ENCODE data around the gene PPA2.
"Not testable (repeated sequence)": the region's sequence is repeated elsewhere in the genome, so short reads cannot be mapped to it uniquely, and the experiment has no call there.

PPA2 gene

DNA sequence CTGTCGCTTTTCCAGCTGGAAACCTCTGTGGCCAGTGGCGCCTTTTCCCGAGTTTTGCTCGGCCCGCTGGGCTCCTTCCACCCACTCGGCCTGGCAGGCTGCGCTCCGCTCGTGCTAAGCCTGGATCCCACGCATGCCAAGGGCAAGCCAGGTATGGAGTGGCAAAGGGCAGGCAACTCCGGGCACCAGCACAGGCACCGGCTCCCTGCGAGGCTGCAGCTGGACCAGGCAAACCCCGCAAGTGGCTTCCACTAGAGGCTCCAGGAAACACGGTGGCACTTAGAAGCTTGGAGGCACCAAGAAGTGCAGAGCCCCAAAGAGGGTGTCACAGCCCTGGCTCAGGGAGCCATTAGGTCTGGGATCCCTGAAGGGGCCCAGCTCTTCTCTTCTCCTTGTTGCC is 59.5 kb downstream of the PPA2 start:
- H3K4me3 ChIP-seq (ENCODE audit: low read depth, low read length) = no peak overlapping the region

GRCh38 chr4:105409135-105409534 is 64.7 kb downstream of the PPA2 start:
- H3K4me3 ChIP-seq (ENCODE audit: low read depth, low read length); DNase-seq (ENCODE audit: low read depth): not testable (repeated sequence)

More for the DNA sequence above, 59.5 kb downstream of the PPA2 start:
- no peak for DNase-seq (ENCODE audit: low read depth)

- DNase-seq (ENCODE audit: low read depth) = no peak
- no peak overlapping the region for H3K4me3 ChIP-seq (ENCODE audit: low read depth, low read length)
Measured at GRCh38 chr4:105400901-105401677, 72.8 kb downstream of the PPA2 start.

DNA sequence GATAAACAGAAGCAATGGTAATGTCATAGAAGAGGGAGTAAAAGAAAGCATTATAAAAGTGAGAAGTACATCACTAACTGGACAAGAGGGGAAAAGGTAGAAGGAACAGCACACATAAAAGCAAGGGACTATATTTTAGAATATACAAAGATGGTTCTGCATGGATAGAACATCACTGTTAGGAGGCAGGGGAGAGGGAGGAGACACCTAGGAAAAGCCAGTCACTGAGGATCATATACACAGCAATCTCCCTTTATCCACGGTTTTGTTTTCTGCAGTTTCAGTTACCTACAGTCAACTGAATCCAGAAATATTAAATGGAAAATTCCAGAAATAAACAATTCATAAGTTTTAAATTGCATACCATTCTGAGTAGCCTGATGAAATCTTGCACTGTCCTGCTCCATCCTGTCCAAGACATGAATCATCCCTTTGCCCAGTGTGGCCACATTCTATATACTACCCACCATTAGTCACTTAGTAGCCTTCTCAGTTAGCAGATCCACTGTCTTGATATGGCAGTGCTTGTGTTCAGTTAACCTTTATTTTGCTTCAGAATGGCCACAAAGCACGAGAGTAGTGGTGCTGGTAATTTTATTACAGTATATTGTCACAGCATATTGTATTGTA is 74.2 kb downstream of the PPA2 start:
- H3K4me3 ChIP-seq (ENCODE audit: low read depth, low read length) = no peak overlapping the region
- DNase-seq (ENCODE audit: low read depth) = peak; percentile 78

- no peak for DNase-seq (ENCODE audit: low read depth)
- no peak overlapping the region for H3K4me3 ChIP-seq (ENCODE audit: low read depth, low read length)
Measured at GRCh38 chr4:105392858-105393257, 81.0 kb downstream of the PPA2 start.

GRCh38 chr4:105389167-105389566 is 84.7 kb downstream of the PPA2 start:
- no peak for DNase-seq (ENCODE audit: low read depth)
- H3K4me3 ChIP-seq (ENCODE audit: low read depth, low read length) = no peak overlapping the region

DNA sequence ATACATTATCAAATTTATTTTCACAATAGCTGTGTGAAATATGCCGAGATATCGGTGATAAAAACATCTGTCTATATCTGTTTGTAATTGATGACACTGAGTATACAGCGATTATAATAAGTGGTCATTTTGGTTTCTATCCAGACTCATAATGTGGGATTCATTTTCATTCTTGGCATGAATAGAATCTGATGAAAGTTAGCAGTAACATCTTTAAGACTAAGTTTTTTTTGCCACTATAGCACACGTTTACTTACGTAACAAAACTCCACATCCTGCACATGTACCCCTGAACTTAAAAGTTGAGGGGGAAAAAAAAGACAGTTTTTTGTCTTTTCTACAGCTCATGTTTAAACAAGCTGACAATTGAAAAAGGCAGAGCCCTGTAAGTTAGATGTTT is 86.4 kb downstream of the PPA2 start:
- H3K4me3 ChIP-seq (ENCODE audit: low read depth, low read length) = no peak overlapping the region
- DNase-seq (ENCODE audit: low read depth) = no peak

- no peak for DNase-seq (ENCODE audit: low read depth)
- H3K4me3 ChIP-seq (ENCODE audit: low read depth, low read length) = no peak overlapping the region
Measured at GRCh38 chr4:105386012-105386411, 87.8 kb downstream of the PPA2 start.

DNA sequence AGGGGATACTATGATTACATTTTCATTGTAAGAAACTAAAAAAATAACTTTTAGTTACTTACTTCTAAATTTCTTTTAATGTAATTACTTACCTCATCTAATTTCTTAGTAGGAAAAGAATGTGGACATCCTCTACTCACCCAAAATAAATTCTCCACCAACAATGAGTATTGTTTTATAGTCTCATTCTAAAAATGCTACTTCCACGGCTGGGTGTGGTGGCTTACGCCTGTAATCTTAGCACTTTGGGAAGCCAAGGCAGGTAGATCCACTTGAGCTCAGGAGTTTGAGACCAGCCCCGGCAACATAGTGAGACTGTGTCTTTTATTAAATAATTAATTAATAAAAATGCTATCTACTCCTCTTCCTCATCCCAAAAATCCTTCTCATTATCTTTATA is 99.8 kb downstream of the PPA2 start:
- no peak overlapping the region for H3K4me3 ChIP-seq (ENCODE audit: low read depth, low read length)
- DNase-seq (ENCODE audit: low read depth) = no peak

DNA sequence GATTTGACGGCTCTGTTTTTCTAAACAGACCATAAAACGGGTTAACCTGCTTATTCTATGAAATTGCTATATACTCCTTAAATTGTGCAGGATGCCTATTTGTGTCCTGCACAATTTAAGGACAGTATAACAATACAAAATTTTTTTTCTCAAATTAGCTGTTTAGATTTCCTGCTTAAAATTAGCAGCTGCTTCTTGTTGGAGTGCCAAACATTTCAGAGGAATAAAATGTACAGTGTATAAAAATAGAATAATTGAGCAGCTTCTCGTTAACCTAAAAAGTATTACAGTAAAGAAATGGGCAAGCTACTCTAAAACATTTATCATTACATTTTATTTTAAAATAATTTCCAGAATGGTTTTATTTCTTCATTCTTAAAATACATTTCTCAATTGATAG is 100.5 kb downstream of the PPA2 start:
- DNase-seq (ENCODE audit: low read depth) = no peak
- no peak overlapping the region for H3K4me3 ChIP-seq (ENCODE audit: low read depth, low read length)

- no peak overlapping the region for H3K4me3 ChIP-seq (ENCODE audit: low read depth, low read length)
- DNase-seq (ENCODE audit: low read depth) = no peak
Measured at GRCh38 chr4:105369988-105370387, 103.9 kb downstream of the PPA2 start.

DNA sequence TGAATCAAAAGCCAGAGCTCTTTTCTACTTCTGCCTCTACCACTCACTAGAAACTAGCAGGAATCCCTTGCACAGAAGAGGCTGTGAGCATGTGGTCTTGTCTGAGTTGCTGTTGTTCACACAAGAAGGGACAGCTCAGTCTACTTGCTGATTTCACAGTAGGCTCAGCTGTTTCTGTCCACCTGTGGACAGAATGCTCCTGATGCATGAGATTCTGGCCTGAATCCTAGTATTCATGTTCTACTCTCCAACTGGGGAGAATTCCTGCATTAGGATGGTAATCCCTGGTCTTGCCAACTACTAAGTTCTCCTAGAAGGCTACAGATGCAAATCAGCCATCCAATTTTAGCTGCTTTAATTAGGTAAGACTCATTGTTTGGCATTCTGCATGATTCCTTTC is 112.8 kb downstream of the PPA2 start:
- DNase-seq (ENCODE audit: low read depth) = no peak

GRCh38 chr4:105357258-105357980 is 116.4 kb downstream of the PPA2 start:
- DNase-seq (ENCODE audit: low read depth) = no peak
- H3K4me3 ChIP-seq (ENCODE audit: low read depth, low read length) = no peak overlapping the region

More for the DNA sequence above, 112.8 kb downstream of the PPA2 start:
- no peak overlapping the region for H3K4me3 ChIP-seq (ENCODE audit: low read depth, low read length)

DNA sequence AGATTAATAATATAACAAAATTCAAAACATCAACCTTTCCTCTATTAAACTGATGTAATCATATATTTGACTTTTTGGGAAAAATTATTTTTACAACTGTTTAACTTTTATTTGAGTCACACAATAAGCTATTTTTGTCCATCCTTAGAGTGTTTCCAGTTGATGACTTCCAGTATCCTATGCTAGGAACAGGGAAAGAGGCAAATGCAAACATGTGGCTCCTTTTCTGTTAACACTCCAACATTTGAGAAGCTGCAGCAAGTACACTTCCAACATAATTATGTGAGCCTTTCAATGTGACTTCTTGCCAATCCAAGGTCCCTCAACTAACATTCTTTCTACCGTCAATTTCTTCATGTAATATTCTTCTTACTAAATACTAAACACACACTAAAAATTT is 117.7 kb downstream of the PPA2 start:
- DNase-seq (ENCODE audit: low read depth) = no peak
- no peak overlapping the region for H3K4me3 ChIP-seq (ENCODE audit: low read depth, low read length)

DNA sequence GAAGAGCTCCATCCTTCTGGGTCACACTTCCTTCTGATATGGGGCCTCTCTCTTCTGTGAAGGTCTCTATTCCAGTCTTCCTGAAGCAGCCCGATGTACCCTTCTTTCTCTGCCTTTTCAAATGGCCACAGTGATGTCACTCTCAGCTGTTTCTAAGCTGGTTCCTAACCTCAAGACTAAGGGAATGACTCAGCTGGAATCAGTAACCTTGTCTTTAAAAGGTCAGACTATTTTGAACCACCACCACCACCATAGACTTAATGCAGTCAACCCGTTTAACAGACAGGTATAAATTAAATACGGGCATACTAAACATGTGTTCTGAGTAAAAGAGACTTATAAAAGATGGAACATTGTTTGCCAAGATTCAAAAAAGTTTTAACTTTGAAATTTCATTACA is 121.0 kb downstream of the PPA2 start:
- DNase-seq (ENCODE audit: low read depth) = no peak
- no peak overlapping the region for H3K4me3 ChIP-seq (ENCODE audit: low read depth, low read length)

DNA sequence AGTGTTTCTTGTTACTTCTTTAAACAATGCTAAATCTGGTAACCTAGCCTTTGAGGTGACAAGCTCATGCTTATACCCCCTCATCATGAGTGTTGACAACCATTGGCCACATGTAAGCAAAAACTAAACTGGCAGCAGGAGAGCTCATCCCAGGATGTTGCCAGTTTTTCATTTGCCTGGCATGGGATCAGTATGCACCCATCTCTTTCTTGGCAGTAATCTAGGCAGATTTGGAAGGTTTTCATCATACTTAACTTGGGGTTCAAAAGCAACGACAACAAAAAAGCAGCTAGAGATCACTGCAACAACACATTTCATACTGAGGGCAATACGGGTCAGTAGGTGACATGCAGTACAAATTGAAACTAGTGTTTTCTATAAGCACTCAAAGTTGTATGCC is 122.0 kb downstream of the PPA2 start:
- no peak for DNase-seq (ENCODE audit: low read depth)
- H3K4me3 ChIP-seq (ENCODE audit: low read depth, low read length) = no peak overlapping the region

- DNase-seq (ENCODE audit: low read depth) = peak; percentile 72
- H3K4me3 ChIP-seq (ENCODE audit: low read depth, low read length) = no peak overlapping the region
Measured at GRCh38 chr4:105350859-105351490, 122.9 kb downstream of the PPA2 start.

DNA sequence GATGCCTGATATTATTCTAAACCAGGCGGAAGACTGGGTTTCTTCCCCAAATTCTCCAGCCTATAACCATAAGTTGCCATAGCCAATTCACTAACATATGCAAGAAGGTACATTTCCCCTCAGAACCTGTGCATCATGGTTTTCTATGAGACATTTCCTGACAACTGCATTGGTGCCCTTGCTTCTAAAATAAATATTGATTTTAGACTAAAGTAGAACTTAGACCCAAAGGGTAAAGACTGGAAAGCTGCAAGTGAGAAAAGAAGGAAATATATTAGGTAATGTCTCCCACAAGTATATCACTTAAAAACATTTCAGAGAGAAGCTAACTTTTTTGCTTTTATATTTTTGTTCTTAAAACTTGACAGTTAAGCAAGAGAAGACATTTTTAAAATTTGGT is 125.1 kb downstream of the PPA2 start:
- DNase-seq (ENCODE audit: low read depth) = no peak
- H3K4me3 ChIP-seq (ENCODE audit: low read depth, low read length) = no peak overlapping the region

DNA sequence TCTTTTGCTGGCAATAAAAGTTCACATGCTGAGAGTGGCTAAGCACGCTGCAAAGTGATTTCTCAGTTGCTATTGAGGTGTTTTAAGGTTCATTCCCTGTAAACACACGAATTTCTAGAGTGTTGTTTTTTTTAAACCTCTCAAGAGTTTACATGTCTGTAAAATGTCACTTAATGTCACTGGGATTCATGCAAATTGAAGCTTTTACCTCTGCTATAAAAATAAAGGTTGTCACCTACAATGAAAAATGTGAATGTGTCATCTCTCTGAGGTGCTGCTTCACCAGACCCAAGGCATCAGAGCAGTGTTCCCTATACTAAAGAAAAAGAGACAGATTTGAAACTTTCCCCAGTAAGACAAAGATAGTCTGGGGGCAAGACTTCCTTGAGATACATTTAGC is 127.0 kb downstream of the PPA2 start:
- no peak for DNase-seq (ENCODE audit: low read depth)
- no peak overlapping the region for H3K4me3 ChIP-seq (ENCODE audit: low read depth, low read length)

DNA sequence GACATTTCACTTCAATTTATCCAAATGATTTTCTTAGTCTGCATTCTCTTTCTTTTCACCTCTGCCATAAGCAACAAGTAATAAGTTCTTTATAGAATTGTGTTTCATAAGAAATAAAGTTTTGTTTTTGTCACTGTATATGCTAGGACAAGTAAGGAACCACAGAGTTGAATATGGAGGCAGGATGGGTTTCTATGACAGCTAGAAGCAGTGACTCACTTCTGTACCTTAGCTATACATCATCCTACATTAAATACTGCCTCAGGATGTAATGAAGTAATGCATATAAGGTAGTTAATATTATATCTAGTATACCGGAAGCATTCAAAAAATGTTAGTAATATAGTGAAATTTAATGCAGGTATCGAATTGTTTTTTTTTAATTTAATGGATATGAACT is 128.0 kb downstream of the PPA2 start:
- no peak overlapping the region for H3K4me3 ChIP-seq (ENCODE audit: low read depth, low read length)
- DNase-seq (ENCODE audit: low read depth) = no peak
